Neural cell (in vitro differentiated cells): ENCODE measurements around the gene KCNK2. TPM values are rescaled to one million over a fixed set of nuclear protein-coding genes. Genes with fewer than 3 reads are reported as not detected.

Source experiments
- H2AFZ ChIP-seq: fragments of 200-600, 300-800 bp; sonication (generic), shearing (Covaris generic); 2 replicates; pipeline ENCODE4 v1.6.0; 2014; ENCODE audit warnings: low read depth, mild to moderate bottlenecking, antibody characterized with exemption, low read length, moderate library complexity
- H3F3A ChIP-seq: fragments of 200-600 bp; shearing (Covaris generic); 2 replicates; pipeline ENCODE4 v1.6.1; 2016; ENCODE audit warnings: mild to moderate bottlenecking, moderate library complexity, mixed read lengths, antibody characterized with exemption, low read length; ENCODE audit not compliant: insufficient read depth, poor library complexity, severe bottlenecking
- H3K27ac ChIP-seq: fragments of 200-600, 300-800 bp; sonication (generic), shearing (Covaris generic); 2 replicates; pipeline ENCODE4 v1.5.1; 2014; ENCODE audit warnings: mild to moderate bottlenecking, low read length, moderate library complexity
- H3K27me3 ChIP-seq: fragments of 300-800, 200-600 bp; sonication (generic), shearing (Covaris generic); 2 replicates; pipeline ENCODE4 v1.6.0; 2014; ENCODE audit warnings: mild to moderate bottlenecking, low read depth, low read length, moderate library complexity; ENCODE audit not compliant: insufficient read depth
- H3K36me3 ChIP-seq: fragments of 300-800, 200-600 bp; sonication (generic), shearing (Covaris generic); 2 replicates; pipeline ENCODE4 v1.5.1; 2014; ENCODE audit warnings: mild to moderate bottlenecking, antibody characterized with exemption, low read length, moderate library complexity; ENCODE audit not compliant: insufficient read depth
- H3K4me2 ChIP-seq: fragments of 300-800, 200-600 bp; sonication (generic), shearing (Covaris generic); 2 replicates; pipeline ENCODE4 v1.6.0; 2014; ENCODE audit warnings: mild to moderate bottlenecking, low read length
- H3K4me3 ChIP-seq: fragments of 300-800, 200-600 bp; sonication (generic), shearing (Covaris generic); 2 replicates; pipeline ENCODE4 v1.5.1; 2014; ENCODE audit warnings: mild to moderate bottlenecking, low read length, moderate library complexity
- H3K79me2 ChIP-seq: fragments of 200-600 bp; shearing (Covaris generic); replicated peaks from 2 replicates; pipeline ENCODE4 v1.6.0; 2014; ENCODE audit warnings: mild to moderate bottlenecking, low read length, moderate library complexity; ENCODE audit not compliant: insufficient read depth
- H3K9ac ChIP-seq: fragments of 300-800, 200-600 bp; sonication (generic), shearing (Covaris generic); 2 replicates; pipeline ENCODE4 v1.6.1; 2016; ENCODE audit warnings: mild to moderate bottlenecking, low read length, mixed read lengths
- H3K9me2 ChIP-seq: fragments of 200-600 bp; shearing (Covaris generic); 2 replicates; pipeline ENCODE4 v1.6.1; 2016; ENCODE audit warnings: mild to moderate bottlenecking, low read length, mixed read lengths; ENCODE audit not compliant: insufficient read depth
- H3K9me3 ChIP-seq: fragments of 200-600, 300-800 bp; sonication (generic), shearing (Covaris generic); 2 replicates; pipeline ENCODE4 v1.6.1; 2016; ENCODE audit warnings: mild to moderate bottlenecking, mixed run types, low read length, moderate library complexity, mixed read lengths
- H4K20me1 ChIP-seq: fragments of 200-600 bp; shearing (Covaris generic); 2 replicates; pipeline ENCODE4 v1.6.1; 2016; ENCODE audit warnings: mild to moderate bottlenecking, mixed run types; ENCODE audit not compliant: insufficient read depth
- EP300 ChIP-seq: fragments of 450-650 bp; conservative IDR thresholded peaks from 2 replicates; pipeline ENCODE4 v1.6.1; 2014; ENCODE audit warnings: antibody characterized with exemption, mild to moderate bottlenecking, moderate library complexity; ENCODE audit not compliant: poor library complexity, severe bottlenecking
- EZH2 ChIP-seq: fragments of 200-600, 300-800 bp; shearing (Covaris generic), sonication (generic); IDR thresholded peaks from 2 replicates; pipeline ENCODE4 v1.6.1; 2014; ENCODE audit warnings: antibody characterized with exemption, low read length, borderline replicate concordance, mild to moderate bottlenecking; ENCODE audit not compliant: insufficient read depth, poor library complexity, severe bottlenecking
- MXI1 ChIP-seq: fragments of 450-650 bp; conservative IDR thresholded peaks from 2 replicates; pipeline ENCODE4 v1.6.1; 2014; ENCODE audit warnings: antibody characterized with exemption, mild to moderate bottlenecking; ENCODE audit not compliant: poor library complexity, severe bottlenecking
- POLR2AphosphoS5 ChIP-seq: IDR thresholded peaks from 2 replicates; pipeline ENCODE4 v1.6.1; 2012
- RAD21 ChIP-seq: fragments of 450-650 bp; conservative IDR thresholded peaks from 2 replicates; pipeline ENCODE4 v1.6.1; 2014; ENCODE audit warnings: antibody characterized with exemption, mild to moderate bottlenecking, moderate library complexity
- SMC3 ChIP-seq: fragments of 450-650 bp; conservative IDR thresholded peaks from 2 replicates; pipeline ENCODE4 v1.6.1; 2014; ENCODE audit warnings: antibody characterized with exemption, mild to moderate bottlenecking, moderate library complexity; ENCODE audit not compliant: poor library complexity
- TAF1 ChIP-seq: IDR thresholded peaks from 2 replicates; pipeline ENCODE4 v1.6.1; 2012; ENCODE audit warnings: low read depth
- polyA plus RNA-seq: library from polyadenylated mRNA; depleted of rRNA; stranded (reverse); fragments of >200 nt; gene quantifications from 2 replicates; pipeline ENCODE4 v1.2.3, GENCODE V29; 2014
- TF ChIP-seq, protein P1 (sequence below): IDR thresholded peaks from 2 replicates; pipeline ENCODE4 v1.6.1; 2012; ENCODE audit warnings: borderline replicate concordance
- TF ChIP-seq, protein P2 (sequence below): fragments of 450-650 bp; IDR thresholded peaks from 2 replicates; pipeline ENCODE4 v1.5.1; 2014; ENCODE audit warnings: antibody characterized with exemption, mild to moderate bottlenecking, moderate library complexity; ENCODE audit not compliant: poor library complexity, severe bottlenecking

Gene KCNK2
- polyA plus RNA-seq, 1 donor from 2014 or later, result 6.8 TPM

DNA sequence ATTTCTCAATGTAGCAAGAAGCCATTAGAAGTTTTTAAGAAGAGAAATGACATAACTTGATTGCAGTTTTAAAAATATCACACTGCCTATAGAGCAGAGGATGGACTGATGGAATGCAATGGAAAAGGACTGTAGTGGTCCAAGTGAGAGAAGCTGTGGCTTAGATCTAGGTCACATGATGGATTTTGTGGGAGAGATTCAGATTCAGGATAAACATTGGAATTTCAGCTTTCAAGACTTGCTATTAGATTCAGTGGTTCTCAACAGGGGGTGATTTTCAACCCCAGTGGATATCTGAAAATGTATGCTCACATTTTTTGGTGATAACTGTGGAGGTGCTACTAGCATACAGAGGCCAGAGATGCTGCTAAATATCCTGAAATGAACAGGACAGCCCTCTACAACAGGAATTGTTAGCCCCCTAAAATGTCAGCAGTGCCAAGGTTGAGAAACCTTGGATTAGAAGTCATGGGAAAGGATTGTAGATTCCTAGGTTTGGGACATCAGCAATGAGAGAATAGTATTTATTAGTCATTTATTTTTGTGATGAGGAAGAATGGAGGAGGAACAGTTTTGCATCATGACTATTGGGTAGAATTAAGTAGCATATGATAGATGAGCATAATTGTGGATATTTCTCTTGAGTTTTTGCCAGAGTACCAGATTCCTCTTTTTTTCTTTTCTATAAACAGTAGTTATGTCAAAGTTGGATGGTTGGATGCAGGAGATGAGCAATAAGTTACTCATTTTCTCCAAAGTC is 30.1 kb upstream of the KCNK2 start:
- Histone ChIP-seq H3K79me2 (no peaks in the 10 kb centered on the region), H3K4me3 (no peak overlapping the region), H3K36me3 (no peaks in the 10 kb centered on the region), H3K4me2 (no peak overlapping the region), H3K9me2 (no peaks in the 10 kb centered on the region), H4K20me1 (no peaks in the 10 kb centered on the region), H2AFZ (no peak overlapping the region), H3F3A (no peaks in the 10 kb centered on the region), H3K9me3 (no peaks in the 10 kb centered on the region), H3K9ac (no peak overlapping the region), H3K27ac (no peak overlapping the region), H3K27me3 (no peaks in the 10 kb centered on the region)
- no peak for TF ChIP-seq SMC3
- TF ChIP-seq, protein P1, sequence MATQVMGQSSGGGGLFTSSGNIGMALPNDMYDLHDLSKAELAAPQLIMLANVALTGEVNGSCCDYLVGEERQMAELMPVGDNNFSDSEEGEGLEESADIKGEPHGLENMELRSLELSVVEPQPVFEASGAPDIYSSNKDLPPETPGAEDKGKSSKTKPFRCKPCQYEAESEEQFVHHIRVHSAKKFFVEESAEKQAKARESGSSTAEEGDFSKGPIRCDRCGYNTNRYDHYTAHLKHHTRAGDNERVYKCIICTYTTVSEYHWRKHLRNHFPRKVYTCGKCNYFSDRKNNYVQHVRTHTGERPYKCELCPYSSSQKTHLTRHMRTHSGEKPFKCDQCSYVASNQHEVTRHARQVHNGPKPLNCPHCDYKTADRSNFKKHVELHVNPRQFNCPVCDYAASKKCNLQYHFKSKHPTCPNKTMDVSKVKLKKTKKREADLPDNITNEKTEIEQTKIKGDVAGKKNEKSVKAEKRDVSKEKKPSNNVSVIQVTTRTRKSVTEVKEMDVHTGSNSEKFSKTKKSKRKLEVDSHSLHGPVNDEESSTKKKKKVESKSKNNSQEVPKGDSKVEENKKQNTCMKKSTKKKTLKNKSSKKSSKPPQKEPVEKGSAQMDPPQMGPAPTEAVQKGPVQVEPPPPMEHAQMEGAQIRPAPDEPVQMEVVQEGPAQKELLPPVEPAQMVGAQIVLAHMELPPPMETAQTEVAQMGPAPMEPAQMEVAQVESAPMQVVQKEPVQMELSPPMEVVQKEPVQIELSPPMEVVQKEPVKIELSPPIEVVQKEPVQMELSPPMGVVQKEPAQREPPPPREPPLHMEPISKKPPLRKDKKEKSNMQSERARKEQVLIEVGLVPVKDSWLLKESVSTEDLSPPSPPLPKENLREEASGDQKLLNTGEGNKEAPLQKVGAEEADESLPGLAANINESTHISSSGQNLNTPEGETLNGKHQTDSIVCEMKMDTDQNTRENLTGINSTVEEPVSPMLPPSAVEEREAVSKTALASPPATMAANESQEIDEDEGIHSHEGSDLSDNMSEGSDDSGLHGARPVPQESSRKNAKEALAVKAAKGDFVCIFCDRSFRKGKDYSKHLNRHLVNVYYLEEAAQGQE, result no peak
- TF ChIP-seq TAF1, result no peak
- TF ChIP-seq RAD21, result no peak

DNA sequence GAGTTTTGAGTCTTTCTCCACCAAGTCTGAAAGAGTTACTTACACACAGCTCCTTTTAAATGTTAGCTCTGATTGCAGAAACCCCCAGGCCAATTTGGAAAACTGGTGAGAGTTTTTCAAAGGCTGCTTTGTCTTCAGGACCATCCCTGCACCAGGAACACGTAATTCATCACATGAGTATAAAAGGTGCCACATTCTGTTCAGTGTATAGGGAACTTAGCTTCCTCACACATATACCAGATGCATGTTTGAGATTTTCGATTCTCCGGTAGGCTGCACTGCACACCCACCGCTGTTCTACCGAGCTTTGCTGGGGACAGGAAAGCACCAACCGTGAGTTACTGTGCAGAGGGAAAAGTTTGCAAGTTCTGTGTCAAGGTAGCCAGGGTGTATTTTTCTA is 28.3 kb upstream of the KCNK2 start:
- H3K9me3 ChIP-seq, result no peaks in the 10 kb centered on the region
- H2AFZ ChIP-seq, result no peak overlapping the region
- no peaks in the 10 kb centered on the region for H3K27me3 ChIP-seq
- no peaks in the 10 kb centered on the region for H3K9me2 ChIP-seq
- no peak overlapping the region for H3K4me3 ChIP-seq
- no peaks in the 10 kb centered on the region for H3K36me3 ChIP-seq
- TF ChIP-seq EP300, result no peak
- TF ChIP-seq RAD21, result no peak
- TF ChIP-seq, protein P2, sequence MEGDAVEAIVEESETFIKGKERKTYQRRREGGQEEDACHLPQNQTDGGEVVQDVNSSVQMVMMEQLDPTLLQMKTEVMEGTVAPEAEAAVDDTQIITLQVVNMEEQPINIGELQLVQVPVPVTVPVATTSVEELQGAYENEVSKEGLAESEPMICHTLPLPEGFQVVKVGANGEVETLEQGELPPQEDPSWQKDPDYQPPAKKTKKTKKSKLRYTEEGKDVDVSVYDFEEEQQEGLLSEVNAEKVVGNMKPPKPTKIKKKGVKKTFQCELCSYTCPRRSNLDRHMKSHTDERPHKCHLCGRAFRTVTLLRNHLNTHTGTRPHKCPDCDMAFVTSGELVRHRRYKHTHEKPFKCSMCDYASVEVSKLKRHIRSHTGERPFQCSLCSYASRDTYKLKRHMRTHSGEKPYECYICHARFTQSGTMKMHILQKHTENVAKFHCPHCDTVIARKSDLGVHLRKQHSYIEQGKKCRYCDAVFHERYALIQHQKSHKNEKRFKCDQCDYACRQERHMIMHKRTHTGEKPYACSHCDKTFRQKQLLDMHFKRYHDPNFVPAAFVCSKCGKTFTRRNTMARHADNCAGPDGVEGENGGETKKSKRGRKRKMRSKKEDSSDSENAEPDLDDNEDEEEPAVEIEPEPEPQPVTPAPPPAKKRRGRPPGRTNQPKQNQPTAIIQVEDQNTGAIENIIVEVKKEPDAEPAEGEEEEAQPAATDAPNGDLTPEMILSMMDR, result no peak
- no peak for TF ChIP-seq MXI1
- no peak for TF ChIP-seq SMC3
- TF ChIP-seq TAF1, result no peak
- TF ChIP-seq EZH2, result no peak
- TF ChIP-seq POLR2AphosphoS5, result no peak
- TF ChIP-seq, protein P1, result no peak
- no peak overlapping the region for H3K4me2 ChIP-seq
- H3K79me2 ChIP-seq, result no peaks in the 10 kb centered on the region
- no peak overlapping the region for H3K27ac ChIP-seq
- H3K9ac ChIP-seq, result no peak overlapping the region
- no peaks in the 10 kb centered on the region for H4K20me1 ChIP-seq
- H3F3A ChIP-seq, result no peaks in the 10 kb centered on the region
